ENCODE measurements around the gene DOCK9.
A peak's percentile ranks its signal among the peaks of the same experiment; 100 is the strongest.

Gene DOCK9

GRCh38 chr13:98886587-98887230 is 91.2 kb downstream of the DOCK9 start:
- DNase-seq (ENCODE audit: low spot score), result no peak

- DNase-seq (ENCODE audit: low spot score), result no peak
Observed at GRCh38 chr13:98885600-98885999, 92.3 kb downstream of the DOCK9 start.

- no peak for DNase-seq (ENCODE audit: low spot score)
Observed at GRCh38 chr13:98883998-98884397, 93.9 kb downstream of the DOCK9 start.

- DNase-seq (ENCODE audit: low spot score), result no peak
Observed at GRCh38 chr13:98881390-98881789, 96.5 kb downstream of the DOCK9 start.

- DNase-seq (ENCODE audit: low spot score), result peak; percentile 61
Observed at GRCh38 chr13:98880677-98881076, 97.2 kb downstream of the DOCK9 start.

GRCh38 chr13:98879957-98880356 is 97.9 kb downstream of the DOCK9 start:
- DNase-seq (ENCODE audit: low spot score), result peak; percentile 2

GRCh38 chr13:98879127-98879520 is 98.7 kb downstream of the DOCK9 start:
- no peak for DNase-seq (ENCODE audit: low spot score)

- DNase-seq (ENCODE audit: low spot score), result no peak
Observed at GRCh38 chr13:98878486-98879126, 99.3 kb downstream of the DOCK9 start.

- DNase-seq (ENCODE audit: low spot score), result no peak
Observed at GRCh38 chr13:98877936-98878335, 99.9 kb downstream of the DOCK9 start.

GRCh38 chr13:98877466-98877865 is 100.4 kb downstream of the DOCK9 start:
- no peak for DNase-seq (ENCODE audit: low spot score)

- no peak for DNase-seq (ENCODE audit: low spot score)
Observed at GRCh38 chr13:98875146-98875729, 102.6 kb downstream of the DOCK9 start.

- DNase-seq (ENCODE audit: low spot score), result no peak
Observed at GRCh38 chr13:98874029-98874397, 103.9 kb downstream of the DOCK9 start.

GRCh38 chr13:98873377-98874028 is 104.4 kb downstream of the DOCK9 start:
- no peak for DNase-seq (ENCODE audit: low spot score)

GRCh38 chr13:98871727-98872126 is 106.1 kb downstream of the DOCK9 start:
- DNase-seq (ENCODE audit: low spot score), result no peak

GRCh38 chr13:98869408-98870090 is 108.3 kb downstream of the DOCK9 start:
- DNase-seq (ENCODE audit: low spot score), result peak; percentile 57

GRCh38 chr13:98868932-98869331 is 108.9 kb downstream of the DOCK9 start:
- no peak for DNase-seq (ENCODE audit: low spot score)

GRCh38 chr13:98866882-98867281 is 111.0 kb downstream of the DOCK9 start:
- DNase-seq (ENCODE audit: low spot score), result no peak

- no peak for DNase-seq (ENCODE audit: low spot score)
Observed at GRCh38 chr13:98860491-98860890, 117.4 kb downstream of the DOCK9 start.

- DNase-seq (ENCODE audit: low spot score), result no peak
Observed at GRCh38 chr13:98858191-98858590, 119.7 kb downstream of the DOCK9 start.

- no peak for DNase-seq (ENCODE audit: low spot score)
Observed at GRCh38 chr13:98856983-98857382, 120.9 kb downstream of the DOCK9 start.

- DNase-seq (ENCODE audit: low spot score), result no peak
Observed at GRCh38 chr13:98854448-98854847, 123.4 kb downstream of the DOCK9 start.

- peak; percentile 19 for DNase-seq (ENCODE audit: low spot score)
Observed at GRCh38 chr13:98853771-98854221, 124.1 kb downstream of the DOCK9 start.
